SW480 (cell line): ENCODE data around the gene PTPN21.

Experiments used
- DNase-seq: peaks from one replicate; pipeline ENCODE4 v3.0.0-alpha.2; 2016; ENCODE audit warnings: low spot score

Gene PTPN21

DNA sequence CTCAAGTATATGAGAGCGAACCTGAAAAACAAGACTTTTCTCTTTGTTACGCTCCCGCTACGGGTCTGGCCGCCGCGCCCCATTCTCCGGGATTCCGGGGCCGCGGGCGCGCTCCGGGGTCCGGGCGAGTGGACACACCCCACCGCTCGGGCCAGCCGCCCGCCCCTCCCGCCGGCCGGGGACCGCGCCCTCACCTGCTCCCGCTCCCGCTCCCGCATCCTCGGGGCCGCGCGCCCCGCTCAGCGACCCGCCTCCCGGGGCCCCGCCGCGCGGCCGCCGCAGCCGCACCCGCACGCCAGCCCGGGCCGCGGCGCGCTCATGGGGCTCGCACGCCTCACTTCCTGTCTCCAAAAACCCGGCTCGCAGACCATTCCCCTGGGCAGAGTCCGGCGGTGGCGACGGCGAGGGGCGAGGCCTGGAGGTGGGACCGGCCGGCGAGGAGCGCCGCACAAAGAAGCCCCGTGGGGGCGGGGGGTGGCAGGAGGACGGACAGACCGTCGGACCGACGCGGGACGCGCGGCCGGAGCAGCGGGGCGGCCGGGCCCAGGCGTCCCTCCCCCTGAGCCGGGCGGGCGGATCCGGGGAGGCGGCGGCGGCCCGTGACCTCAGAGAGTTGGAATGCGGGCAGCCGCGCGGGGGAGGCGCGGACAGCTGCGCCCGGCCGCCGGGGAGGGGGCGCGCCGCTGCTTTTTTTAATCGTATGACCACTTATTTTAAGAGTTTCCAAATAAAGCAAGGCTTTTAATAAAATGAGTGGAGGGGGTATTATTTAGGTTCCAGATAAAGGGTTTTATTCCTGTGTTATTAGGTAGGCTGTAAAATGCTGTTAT, at the start of gene PTPN21:
Gene PTPN21, minus strand, starts transcription at position 551 of the 830 bp plus-strand sequence. CDS start 4,590 bp downstream, outside the sequence.
- DNase-seq = peak; percentile 81

DNA sequence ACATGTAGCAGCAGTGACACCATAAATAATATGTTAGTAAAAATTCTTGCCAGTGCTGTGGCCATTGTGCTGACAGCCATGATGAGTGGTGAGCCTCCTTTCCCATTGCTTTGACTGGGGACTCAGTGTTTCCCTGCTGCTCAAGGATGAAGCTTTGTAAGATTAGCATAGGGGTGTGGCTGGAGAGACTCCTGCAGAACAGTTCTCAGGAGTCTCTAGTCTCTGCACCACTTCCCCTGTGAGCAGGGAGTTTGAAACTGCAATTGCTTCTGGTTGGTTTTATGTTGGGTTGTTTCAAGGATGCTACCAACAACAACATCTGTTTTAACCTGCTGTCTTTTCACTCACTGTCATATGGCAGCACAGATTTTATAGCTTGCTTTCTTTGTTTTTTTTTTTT, 49.4 kb upstream of the PTPN21 start:
- DNase-seq = no peak

GRCh38 chr14:88599761-88600439, 45.1 kb upstream of the PTPN21 start:
- DNase-seq = no peak

DNA sequence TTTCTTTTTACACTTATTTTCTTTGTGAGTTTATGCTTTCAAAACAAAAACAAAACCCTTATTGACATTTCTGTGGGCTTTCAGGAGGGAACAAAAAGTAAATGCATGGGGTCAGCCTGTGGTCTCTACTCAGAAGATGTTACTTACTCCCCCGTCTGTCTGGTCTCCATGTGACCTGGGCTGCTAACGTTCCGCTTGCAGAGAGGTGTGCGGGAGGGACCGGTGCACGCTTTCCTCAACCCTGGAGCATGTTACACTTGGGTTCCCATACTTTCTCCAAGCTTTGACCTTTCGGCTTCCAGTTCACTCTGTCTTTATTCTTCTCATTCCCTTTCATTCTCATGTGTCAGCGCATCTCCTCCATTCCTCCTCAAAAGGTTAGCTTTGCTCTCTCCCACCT, 44.5 kb upstream of the PTPN21 start:
- no peak for DNase-seq

DNA sequence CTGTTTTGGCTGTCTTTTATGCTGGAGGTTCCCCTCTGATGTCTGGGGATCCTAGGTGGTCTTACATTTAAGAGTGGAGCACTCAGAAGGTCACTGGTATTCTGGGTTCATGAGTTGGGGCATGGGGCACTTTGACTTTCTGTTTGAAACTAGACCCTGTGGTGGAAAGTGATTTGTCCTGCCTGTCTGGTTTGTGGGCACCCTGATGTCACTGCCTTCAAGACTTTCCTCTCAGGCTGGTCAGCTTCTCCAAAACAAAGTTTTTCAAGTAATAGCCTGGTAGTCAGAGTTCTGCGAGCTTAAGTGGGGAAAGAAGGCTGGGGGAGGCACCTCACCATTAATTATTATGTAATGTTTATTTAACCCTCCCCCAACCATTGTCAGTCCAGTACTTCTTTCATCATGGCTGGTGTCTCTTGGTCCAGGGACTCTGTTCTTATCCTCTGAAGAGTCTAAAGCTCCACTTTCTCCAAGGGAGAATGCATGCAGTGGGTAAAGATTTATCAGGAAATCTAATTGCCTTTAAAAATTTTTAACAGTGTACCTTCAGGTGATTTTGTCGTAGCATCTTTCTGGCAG, 43.4 kb upstream of the PTPN21 start:
- DNase-seq = no peak

DNA sequence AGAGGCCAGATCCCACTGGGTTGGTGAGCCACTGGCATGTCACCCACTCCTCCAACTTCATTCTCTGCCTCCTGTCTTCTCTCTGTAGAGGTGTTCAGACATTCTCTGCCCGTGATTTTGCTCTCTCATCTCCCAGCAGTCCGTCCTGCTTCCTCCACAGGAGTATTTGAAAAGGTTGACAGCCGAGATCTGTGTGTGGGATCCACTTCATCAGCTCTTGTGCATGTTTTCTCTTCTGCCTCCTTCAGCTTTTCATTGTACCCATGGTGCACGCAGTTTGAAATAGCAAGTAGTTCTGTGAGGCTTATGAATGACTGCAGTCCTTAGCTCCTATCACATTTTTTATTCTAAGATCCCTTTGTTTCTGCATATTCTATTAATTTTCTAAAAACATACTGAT, 42.8 kb upstream of the PTPN21 start:
- no peak for DNase-seq

- no peak for DNase-seq
These were observed 42.2 kb upstream of the PTPN21 start for GRCh38 chr14:88597038-88597437.

DNA sequence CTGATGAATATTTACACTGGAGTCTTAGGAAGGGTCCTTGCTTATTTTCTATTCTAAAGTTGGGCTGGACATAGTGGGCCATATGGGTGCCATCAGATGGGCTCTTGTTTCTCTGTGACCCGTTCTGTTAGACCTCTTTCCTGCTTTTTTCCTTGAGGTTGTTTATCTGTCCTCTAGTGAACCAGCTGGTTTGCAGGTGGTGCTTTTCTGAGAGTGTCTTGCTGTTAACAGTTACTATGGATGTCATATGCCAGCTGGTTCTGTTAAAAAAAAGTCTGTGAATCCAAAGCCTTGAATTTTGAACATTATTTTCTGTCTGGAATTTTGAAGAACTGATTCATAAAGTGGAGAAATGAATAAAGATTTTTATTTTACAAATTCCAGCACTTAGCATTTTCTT, 37.2 kb upstream of the PTPN21 start:
- DNase-seq = no peak

DNA sequence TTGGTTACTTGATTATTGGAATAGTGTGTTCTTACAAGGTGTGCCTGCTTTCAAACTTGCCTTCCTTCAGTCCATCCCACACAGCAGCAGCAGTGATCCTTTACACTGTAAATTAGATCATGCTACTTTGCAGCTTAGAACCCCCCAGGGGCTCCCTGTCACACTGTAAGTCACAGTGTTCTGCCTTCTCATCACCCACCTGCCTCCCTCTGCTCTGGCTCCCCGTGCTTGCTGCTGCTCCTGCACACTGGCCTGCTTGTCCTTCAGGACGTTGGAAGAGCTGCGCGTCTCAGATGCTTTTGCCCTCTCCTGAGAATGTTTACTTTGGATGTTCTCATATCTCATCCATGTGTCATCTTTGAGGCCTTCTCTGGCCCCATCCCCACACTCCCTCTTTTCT, 35.4 kb upstream of the PTPN21 start:
- DNase-seq = no peak

- no peak for DNase-seq
These were observed 33.3 kb upstream of the PTPN21 start for GRCh38 chr14:88588081-88588480.

DNA sequence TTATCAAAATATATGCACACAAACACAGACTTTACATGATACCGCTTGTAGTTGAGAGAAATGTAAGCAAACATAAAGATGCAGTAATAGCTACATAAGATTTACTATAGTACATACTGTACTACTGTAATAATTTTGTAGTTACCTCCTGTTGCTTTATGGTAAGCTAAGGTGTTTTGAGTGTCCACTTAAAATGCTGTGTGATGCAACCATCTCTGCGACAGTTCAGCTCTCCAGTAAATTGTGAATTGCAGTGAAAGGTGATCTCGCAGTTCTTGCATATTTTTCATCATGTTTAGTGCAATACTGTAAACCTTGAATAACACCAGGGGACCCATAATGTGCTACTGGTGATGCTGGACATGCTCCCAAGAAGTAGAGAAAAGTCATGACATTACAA, 29.6 kb upstream of the PTPN21 start:
- DNase-seq = no peak

- DNase-seq = no peak
These were observed 21.4 kb upstream of the PTPN21 start for GRCh38 chr14:88576222-88576621.

GRCh38 chr14:88572117-88572516, 17.3 kb upstream of the PTPN21 start:
- DNase-seq = no peak

DNA sequence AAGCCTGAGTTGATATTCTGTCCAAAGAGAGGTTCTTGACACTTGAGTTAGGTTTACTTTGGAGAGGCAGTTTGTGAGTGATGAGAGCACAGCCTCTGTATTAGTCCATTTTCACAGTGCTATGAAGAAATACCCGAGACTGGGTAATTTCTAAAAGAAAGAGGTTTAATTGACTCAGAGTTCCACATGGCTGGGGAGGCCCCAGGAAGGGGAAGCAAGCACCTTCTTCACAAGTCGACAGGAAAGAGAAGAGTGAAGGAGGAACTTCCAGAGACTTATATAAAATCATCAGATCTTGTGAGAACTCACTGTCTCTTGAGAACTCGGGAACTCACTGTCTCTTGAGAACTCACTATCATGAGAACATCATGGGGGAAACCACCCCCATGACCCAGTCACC, 13.4 kb upstream of the PTPN21 start:
- DNase-seq = no peak

DNA sequence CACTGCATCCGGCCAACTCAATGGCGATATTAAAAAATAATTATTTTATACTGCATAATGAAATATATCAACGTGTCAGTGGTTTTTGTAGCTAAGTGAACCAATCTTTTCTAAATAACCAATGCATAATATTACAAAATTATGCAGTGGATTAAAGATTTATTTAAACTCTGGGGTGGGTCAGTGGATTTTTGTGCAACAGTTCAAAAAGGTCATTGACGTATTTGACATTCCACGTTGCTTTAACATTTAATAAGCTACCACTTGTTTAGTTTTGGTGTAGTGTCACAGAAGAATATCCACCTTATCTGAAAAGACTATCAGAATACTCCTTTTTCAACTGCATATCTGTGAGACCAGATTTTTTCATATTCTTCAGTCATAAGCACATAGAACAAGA, 10.6 kb upstream of the PTPN21 start:
- no peak for DNase-seq

GRCh38 chr14:88563845-88564244, 9.0 kb upstream of the PTPN21 start:
- no peak for DNase-seq

- peak; percentile 88 for DNase-seq
These were observed 8.3 kb upstream of the PTPN21 start, which contains the start of gene ZC3H14 for GRCh38 chr14:88562831-88563686. TSS of gene ZC3H14 (plus strand) at chr14:88563037. CDS start at chr14:88563134, 97 bp downstream.

DNA sequence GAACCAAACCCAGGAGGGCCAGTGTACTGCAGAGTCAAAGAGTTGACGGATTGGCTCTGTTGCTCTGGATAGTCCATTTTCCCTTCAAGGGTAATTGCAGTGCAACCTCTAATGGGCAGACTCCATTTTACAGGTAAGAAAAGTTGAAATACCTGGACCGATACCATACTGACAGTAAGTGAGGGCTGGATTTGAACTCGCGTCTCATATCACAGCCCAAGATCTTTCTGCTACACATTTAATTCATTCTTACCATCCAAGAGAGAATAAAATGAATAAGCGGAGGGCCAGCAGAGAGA, 7.7 kb upstream of the PTPN21 start:
- no peak for DNase-seq

GRCh38 chr14:88559852-88560251, 5.0 kb upstream of the PTPN21 start:
- peak; percentile 43 for DNase-seq

GRCh38 chr14:88556581-88556980, 1.8 kb upstream of the PTPN21 start:
- DNase-seq = no peak

DNA sequence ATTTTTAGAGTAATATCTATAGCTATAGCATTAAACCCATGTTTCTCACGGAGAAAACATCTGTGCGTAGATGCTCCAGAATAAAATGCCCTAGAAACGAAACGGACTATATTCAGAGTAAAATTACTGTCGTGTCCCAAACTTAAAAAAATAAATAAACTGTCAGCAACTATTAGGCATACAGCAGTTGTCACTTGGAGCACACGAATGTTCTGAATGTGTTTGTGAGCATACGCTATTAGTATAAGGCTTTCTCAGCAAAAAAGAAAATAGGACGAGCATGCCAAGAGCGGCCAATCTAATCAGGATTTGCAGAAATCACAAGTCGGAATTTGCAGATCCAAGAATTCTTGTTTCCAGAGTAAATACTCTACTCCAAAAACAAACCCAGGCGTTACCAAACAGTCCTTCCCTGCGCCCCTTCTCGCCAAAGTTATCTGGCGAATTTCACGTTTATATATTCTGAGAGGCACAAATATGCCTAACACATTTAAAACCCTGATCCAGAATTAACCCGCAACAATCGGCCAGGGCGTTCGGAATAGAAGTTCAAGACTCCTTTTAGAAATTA, 836 bp downstream of the PTPN21 start:
- peak; percentile 27 for DNase-seq

- DNase-seq = no peak
These were observed 1.9 kb downstream of the PTPN21 start for GRCh38 chr14:88552876-88553275.
